Measurements from ENCODE around the gene TET1. TPM values are rescaled to one million over a fixed set of nuclear protein-coding genes. Genes with fewer than 3 reads are reported as not detected.
A peak's percentile ranks its signal among the peaks of the same experiment; 100 is the strongest.

Gene TET1
- total and polyA plus RNA-seq, 2 of the 13 experiments (the other 11 are each of a cell fraction or from before 2014, with no cell fraction given) = 6.9 to 7.3 TPM

GRCh38 chr10:68550747-68551411, 9.3 kb upstream of the TET1 start (continued):
- TF ChIP-seq ARID5B (CRISPR knock-in tag; IDR thresholded peaks at IDR 0.05) (no peak), SMC3 (IDR thresholded peaks at IDR 0.05; ENCODE audit: low read length) (peak; percentile 60; the same call in 1 of the 2 replicates), XRCC5 (optimal IDR thresholded peaks at IDR 0.05; ENCODE audit: low read length) (peak; percentile 12), RAD21 (CRISPR knock-in tag; IDR thresholded peaks at IDR 0.05) (peak; percentile 22; the same call in 1 of the 2 replicates), MAFK (conservative IDR thresholded peaks at IDR 0.05 in 1 of 2, IDR thresholded peaks at IDR 0.05 in 1 of 2; ENCODE audit: low read length in 2 of 2) (no peak), CTCF (CRISPR knock-in tag; IDR thresholded peaks at IDR 0.05) (peak; percentile 69), SMAD9 (CRISPR knock-in tag; IDR thresholded peaks at IDR 0.05) (no peak), NFYC (CRISPR knock-in tag; IDR thresholded peaks at IDR 0.05) (no peak), STAG1 (CRISPR knock-in tag; IDR thresholded peaks at IDR 0.05) (peak; percentile 66), TIGD3 (CRISPR knock-in tag; IDR thresholded peaks at IDR 0.05; ENCODE audit: borderline replicate concordance) (no peak), ZNF121 (CRISPR knock-in tag; IDR thresholded peaks at IDR 0.05) (no peak; the same call in 1 of the 2 replicates), ATF7-NPFF (CRISPR knock-in tag; IDR thresholded peaks at IDR 0.05; ENCODE audit: low read depth) (no peak)

Measured in HepG2 (cell line).